ENCODE data around the gene ADAMTS17. TPM values are rescaled to one million over a fixed set of nuclear protein-coding genes. Genes with fewer than 3 reads are reported as not detected.

Gene ADAMTS17
- total and polyA plus RNA-seq, 9 of the 15 experiments (the other 6 are each of a cell fraction or from before 2014, with no cell fraction given) = 0.01 to 0.14 (median 0.07) TPM; not detected in 6

DNA sequence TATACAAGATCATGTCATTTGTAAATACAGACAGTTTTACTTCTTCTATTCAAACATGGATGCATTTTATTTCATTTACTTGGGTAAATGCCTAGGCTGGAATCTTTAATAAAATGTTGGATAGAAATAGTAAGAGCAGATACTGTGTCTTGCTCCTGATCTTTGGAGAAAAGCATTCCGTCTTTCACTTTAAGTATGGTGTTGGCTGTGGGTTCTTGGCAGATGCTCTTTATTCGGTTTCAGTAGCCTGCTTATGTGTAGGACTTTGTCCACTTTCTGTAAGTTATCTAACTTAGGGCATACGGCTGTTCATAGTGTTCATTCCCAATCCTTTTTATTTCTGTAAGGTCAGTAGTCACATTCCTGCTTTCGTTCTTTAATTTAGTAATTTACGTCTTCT is 303.0 kb downstream of the ADAMTS17 start (continued):
- TF ChIP-seq, protein P1, sequence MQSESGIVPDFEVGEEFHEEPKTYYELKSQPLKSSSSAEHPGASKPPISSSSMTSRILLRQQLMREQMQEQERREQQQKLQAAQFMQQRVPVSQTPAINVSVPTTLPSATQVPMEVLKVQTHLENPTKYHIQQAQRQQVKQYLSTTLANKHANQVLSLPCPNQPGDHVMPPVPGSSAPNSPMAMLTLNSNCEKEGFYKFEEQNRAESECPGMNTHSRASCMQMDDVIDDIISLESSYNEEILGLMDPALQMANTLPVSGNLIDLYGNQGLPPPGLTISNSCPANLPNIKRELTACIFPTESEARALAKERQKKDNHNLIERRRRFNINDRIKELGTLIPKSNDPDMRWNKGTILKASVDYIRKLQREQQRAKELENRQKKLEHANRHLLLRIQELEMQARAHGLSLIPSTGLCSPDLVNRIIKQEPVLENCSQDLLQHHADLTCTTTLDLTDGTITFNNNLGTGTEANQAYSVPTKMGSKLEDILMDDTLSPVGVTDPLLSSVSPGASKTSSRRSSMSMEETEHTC (IDR thresholded peaks at IDR 0.05) = no peak
- TF ChIP-seq, protein P2, sequence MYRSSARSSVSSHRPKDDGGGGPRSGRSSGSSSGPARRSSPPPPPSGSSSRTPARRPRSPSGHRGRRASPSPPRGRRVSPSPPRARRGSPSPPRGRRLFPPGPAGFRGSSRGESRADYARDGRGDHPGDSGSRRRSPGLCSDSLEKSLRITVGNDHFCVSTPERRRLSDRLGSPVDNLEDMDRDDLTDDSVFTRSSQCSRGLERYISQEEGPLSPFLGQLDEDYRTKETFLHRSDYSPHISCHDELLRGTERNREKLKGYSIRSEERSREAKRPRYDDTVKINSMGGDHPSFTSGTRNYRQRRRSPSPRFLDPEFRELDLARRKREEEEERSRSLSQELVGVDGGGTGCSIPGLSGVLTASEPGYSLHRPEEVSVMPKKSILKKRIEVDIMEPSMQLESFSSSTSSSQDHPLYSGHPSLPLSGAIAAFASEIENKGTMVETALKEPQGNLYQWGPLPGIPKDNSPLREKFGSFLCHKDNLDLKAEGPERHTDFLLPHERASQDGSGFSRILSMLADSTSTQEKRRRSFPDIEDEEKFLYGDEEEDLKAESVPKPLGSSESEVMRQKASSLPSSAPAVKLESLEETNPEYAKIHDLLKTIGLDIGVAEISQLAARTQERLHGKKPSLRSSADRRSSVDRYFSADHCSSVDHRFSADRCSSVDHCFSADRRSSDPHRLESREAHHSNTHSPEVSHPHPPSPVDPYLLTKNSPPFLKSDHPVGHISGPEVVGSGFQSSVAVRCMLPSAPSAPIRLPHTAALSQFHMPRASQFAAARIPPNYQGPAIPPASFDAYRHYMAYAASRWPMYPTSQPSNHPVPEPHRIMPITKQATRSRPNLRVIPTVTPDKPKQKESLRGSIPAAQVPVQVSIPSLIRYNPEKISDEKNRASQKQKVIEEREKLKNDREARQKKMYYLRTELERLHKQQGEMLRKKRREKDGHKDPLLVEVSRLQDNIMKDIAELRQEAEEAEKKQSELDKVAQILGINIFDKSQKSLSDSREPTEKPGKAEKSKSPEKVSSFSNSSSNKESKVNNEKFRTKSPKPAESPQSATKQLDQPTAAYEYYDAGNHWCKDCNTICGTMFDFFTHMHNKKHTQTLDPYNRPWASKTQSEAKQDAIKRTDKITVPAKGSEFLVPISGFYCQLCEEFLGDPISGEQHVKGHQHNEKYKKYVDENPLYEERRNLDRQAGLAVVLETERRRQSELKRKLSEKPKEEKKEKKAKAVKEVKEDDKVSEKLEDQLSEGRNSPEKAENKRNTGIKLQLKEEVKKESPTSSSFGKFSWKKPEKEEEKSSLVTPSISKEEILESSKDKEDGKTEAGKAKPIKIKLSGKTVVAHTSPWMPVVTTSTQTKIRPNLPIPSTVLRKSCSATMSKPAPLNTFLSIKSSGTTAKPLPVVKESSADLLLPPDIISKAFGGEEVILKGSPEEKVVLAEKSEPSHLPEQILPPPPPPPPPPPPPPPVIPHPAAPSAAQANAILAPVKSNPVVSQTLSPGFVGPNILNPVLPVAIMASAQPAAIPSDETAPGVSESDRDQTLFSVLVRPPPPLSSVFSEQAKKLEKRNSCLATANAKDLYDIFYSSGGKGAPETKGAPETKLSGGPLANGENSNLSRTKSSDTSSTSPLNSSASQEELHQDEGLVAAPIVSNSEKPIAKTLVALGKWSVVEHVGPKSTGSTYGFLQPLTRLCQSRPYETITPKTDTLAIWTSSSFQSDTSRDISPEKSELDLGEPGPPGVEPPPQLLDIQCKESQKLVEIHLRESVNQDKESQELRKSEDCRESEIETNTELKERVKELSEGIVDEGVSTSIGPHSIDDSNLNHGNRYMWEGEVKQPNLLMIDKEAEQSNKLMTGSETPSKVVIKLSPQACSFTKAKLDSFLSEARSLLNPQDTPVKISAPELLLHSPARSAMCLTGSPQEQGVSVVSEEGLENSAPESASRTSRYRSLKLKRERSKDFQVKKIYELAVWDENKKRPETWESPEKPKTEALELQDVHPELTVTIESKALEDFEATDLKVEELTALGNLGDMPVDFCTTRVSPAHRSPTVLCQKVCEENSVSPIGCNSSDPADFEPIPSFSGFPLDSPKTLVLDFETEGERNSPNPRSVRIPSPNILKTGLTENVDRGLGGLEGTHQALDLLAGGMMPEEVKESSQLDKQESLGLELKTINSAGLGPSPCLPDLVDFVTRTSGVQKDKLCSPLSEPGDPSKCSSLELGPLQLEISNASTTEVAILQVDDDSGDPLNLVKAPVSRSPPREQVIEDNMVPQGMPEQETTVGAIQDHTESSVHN (IDR thresholded peaks at IDR 0.05; ENCODE audit: borderline replicate concordance in 1 of 2, low read depth in 1 of 2) = no peak
- TF ChIP-seq MCM2 (IDR thresholded peaks at IDR 0.05; ENCODE audit: low read depth) = no peak
